Measurements from ENCODE around the gene TEKTIP1.

DNA sequence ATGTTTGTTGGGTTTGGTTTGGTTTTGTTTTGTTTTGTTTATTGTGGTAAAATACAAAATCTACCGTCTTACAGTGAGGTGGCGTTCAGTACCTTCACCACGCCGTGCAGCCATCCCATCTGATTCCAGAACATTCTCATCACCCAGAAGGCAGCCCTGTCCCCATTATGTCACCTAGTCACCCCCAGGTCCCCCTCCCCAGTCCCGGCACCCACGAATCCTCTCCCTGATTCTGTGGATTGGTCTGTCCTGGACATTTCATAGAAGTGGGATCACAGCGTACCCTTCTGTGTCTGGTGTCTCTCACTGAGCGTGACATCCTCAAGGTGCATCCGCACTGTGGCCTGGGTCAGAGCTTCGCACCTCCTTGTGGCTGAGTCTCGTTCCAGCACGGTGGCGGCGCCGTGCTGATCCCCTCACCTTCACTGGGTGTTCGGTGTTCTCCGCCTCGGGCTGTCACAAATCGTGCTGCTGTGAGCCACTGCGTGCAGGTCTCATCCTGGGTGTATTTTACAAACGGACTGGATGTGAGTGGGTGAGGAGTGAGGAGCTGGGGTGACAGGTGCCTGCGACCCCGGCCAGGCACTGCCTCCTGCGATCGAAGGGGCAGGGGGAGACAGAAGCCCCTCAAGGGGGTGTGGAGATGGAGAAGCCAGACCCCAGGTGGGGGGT is 580 bp upstream of the TEKTIP1 start:
- TF ChIP-seq, protein P1, sequence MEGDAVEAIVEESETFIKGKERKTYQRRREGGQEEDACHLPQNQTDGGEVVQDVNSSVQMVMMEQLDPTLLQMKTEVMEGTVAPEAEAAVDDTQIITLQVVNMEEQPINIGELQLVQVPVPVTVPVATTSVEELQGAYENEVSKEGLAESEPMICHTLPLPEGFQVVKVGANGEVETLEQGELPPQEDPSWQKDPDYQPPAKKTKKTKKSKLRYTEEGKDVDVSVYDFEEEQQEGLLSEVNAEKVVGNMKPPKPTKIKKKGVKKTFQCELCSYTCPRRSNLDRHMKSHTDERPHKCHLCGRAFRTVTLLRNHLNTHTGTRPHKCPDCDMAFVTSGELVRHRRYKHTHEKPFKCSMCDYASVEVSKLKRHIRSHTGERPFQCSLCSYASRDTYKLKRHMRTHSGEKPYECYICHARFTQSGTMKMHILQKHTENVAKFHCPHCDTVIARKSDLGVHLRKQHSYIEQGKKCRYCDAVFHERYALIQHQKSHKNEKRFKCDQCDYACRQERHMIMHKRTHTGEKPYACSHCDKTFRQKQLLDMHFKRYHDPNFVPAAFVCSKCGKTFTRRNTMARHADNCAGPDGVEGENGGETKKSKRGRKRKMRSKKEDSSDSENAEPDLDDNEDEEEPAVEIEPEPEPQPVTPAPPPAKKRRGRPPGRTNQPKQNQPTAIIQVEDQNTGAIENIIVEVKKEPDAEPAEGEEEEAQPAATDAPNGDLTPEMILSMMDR (IDR thresholded peaks at IDR 0.05) = no peak
- TF ChIP-seq POLR2A (IDR thresholded peaks at IDR 0.05) = no peak
- TF ChIP-seq EP300 (IDR thresholded peaks at IDR 0.05) = no peak
